ENCODE measurements around the gene HNRNPK.

GRCh38 chr9:83920927-83921707 is 58.9 kb downstream of the HNRNPK start, which contains the start of gene KIF27:
- TF ChIP-seq, protein P1, sequence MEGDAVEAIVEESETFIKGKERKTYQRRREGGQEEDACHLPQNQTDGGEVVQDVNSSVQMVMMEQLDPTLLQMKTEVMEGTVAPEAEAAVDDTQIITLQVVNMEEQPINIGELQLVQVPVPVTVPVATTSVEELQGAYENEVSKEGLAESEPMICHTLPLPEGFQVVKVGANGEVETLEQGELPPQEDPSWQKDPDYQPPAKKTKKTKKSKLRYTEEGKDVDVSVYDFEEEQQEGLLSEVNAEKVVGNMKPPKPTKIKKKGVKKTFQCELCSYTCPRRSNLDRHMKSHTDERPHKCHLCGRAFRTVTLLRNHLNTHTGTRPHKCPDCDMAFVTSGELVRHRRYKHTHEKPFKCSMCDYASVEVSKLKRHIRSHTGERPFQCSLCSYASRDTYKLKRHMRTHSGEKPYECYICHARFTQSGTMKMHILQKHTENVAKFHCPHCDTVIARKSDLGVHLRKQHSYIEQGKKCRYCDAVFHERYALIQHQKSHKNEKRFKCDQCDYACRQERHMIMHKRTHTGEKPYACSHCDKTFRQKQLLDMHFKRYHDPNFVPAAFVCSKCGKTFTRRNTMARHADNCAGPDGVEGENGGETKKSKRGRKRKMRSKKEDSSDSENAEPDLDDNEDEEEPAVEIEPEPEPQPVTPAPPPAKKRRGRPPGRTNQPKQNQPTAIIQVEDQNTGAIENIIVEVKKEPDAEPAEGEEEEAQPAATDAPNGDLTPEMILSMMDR (conservative IDR thresholded peaks at IDR 0.05; ENCODE audit: low read depth, low read length), result peak; percentile 46; the same call in 1 of the 2 replicates
- no peak for TF ChIP-seq EZH2 (IDR thresholded peaks at IDR 0.05; ENCODE audit: low read length, unreplicated experiment)

Data from PC-3 (cell line).